Measurements from ENCODE around the gene SLC26A8.
A peak's percentile ranks its signal among the peaks of the same experiment; 100 is the strongest.

GRCh38 chr6:35920793-35921732 lies 103.4 kb downstream of the SLC26A8 start, which contains the start of gene SRPK1:
- peak; percentile 29 for TF ChIP-seq POLR2A (IDR thresholded peaks at IDR 0.05)
- TF ChIP-seq, protein P1, sequence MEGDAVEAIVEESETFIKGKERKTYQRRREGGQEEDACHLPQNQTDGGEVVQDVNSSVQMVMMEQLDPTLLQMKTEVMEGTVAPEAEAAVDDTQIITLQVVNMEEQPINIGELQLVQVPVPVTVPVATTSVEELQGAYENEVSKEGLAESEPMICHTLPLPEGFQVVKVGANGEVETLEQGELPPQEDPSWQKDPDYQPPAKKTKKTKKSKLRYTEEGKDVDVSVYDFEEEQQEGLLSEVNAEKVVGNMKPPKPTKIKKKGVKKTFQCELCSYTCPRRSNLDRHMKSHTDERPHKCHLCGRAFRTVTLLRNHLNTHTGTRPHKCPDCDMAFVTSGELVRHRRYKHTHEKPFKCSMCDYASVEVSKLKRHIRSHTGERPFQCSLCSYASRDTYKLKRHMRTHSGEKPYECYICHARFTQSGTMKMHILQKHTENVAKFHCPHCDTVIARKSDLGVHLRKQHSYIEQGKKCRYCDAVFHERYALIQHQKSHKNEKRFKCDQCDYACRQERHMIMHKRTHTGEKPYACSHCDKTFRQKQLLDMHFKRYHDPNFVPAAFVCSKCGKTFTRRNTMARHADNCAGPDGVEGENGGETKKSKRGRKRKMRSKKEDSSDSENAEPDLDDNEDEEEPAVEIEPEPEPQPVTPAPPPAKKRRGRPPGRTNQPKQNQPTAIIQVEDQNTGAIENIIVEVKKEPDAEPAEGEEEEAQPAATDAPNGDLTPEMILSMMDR (IDR thresholded peaks at IDR 0.05): no peak

Measured in breast epithelium (tissue), 3 donors.